H9 (cell line): Measurements from ENCODE around the gene WSCD1. TPM values are rescaled to one million over a fixed set of nuclear protein-coding genes. Genes with fewer than 3 reads are reported as not detected.

Experiments used
- DNase-seq: peaks from one replicate; pipeline ENCODE4 v3.0.0-alpha.2; 2017
- H2AFZ ChIP-seq: one replicate; pipeline ENCODE4 v1.6.1; 2013; ENCODE audit warnings: mild to moderate bottlenecking, low read length, control low read depth, moderate library complexity
- H2AK5ac ChIP-seq: 2 replicates; pipeline ENCODE4 v1.6.1; 2013; ENCODE audit warnings: low read length, control low read depth, mixed read lengths; ENCODE audit not compliant: insufficient read length
- H2BK120ac ChIP-seq: one replicate; pipeline ENCODE4 v1.6.1; 2013; ENCODE audit warnings: low read depth, mild to moderate bottlenecking, low read length, control low read depth, inconsistent platforms; ENCODE audit not compliant: poor library complexity, severe bottlenecking
- H2BK12ac ChIP-seq: 2 replicates; pipeline ENCODE4 v1.6.1; 2013; ENCODE audit warnings: low read length, control low read depth, mixed read lengths, low read depth; ENCODE audit not compliant: insufficient read length
- H2BK15ac ChIP-seq: 2 replicates; pipeline ENCODE4 v1.6.1; 2013; ENCODE audit warnings: low read depth, low read length, control low read depth
- H2BK20ac ChIP-seq: one replicate; pipeline ENCODE4 v1.6.1; 2013; ENCODE audit warnings: low read depth, mild to moderate bottlenecking, low read length, control low read depth, inconsistent platforms; ENCODE audit not compliant: poor library complexity, severe bottlenecking
- H2BK5ac ChIP-seq: 2 replicates; pipeline ENCODE4 v1.6.1; 2013; ENCODE audit warnings: low read length, control low read depth, mixed read lengths; ENCODE audit not compliant: insufficient read length
- H3K14ac ChIP-seq: 2 replicates; pipeline ENCODE4 v1.6.1; 2013; ENCODE audit warnings: low read length, control low read depth; ENCODE audit not compliant: insufficient read depth
- H3K18ac ChIP-seq: 2 replicates; pipeline ENCODE4 v1.6.1; 2013; ENCODE audit warnings: low read depth, mild to moderate bottlenecking, mixed read lengths, low read length, control low read depth; ENCODE audit not compliant: insufficient read length
- H3K23ac ChIP-seq: 2 replicates; pipeline ENCODE4 v1.6.1; 2013; ENCODE audit warnings: low read length, control low read depth, mixed read lengths, low read depth; ENCODE audit not compliant: insufficient read length
- H3K23me2 ChIP-seq: 2 replicates; pipeline ENCODE4 v1.6.1; 2013; ENCODE audit warnings: low read depth, mild to moderate bottlenecking, mixed read lengths, low read length, control low read depth; ENCODE audit not compliant: insufficient read length, poor library complexity, severe bottlenecking
- H3K27ac ChIP-seq: 2 replicates; pipeline ENCODE4 v1.5.1; 2013; ENCODE audit warnings: low read length, control low read depth, mixed read lengths, low read depth; ENCODE audit not compliant: insufficient read length
- H3K27me3 ChIP-seq: 2 replicates; pipeline ENCODE4 v1.6.1; 2013; ENCODE audit warnings: low read length, control low read depth, inconsistent platforms; ENCODE audit not compliant: insufficient read depth
- H3K4ac ChIP-seq: 2 replicates; pipeline ENCODE4 v1.6.1; 2013; ENCODE audit warnings: low read depth, mild to moderate bottlenecking, control low read depth, inconsistent platforms, low read length, moderate library complexity
- H3K4me1 ChIP-seq: 2 replicates; pipeline ENCODE4 v1.6.1; 2013; ENCODE audit warnings: low read length, control low read depth, inconsistent platforms; ENCODE audit not compliant: insufficient read depth
- H3K4me2 ChIP-seq: 2 replicates; pipeline ENCODE4 v1.6.1; 2013; ENCODE audit warnings: low read length, control low read depth, mixed read lengths; ENCODE audit not compliant: insufficient read length, insufficient read depth
- H3K56ac ChIP-seq: 2 replicates; pipeline ENCODE4 v1.6.1; 2013; ENCODE audit warnings: low read depth, mild to moderate bottlenecking, mixed read lengths, low read length, control low read depth; ENCODE audit not compliant: insufficient read length
- H3K79me1 ChIP-seq: 2 replicates; pipeline ENCODE4 v1.6.1; 2013; ENCODE audit warnings: low read depth, mild to moderate bottlenecking, moderate library complexity, low read length, control low read depth, inconsistent platforms; ENCODE audit not compliant: insufficient read depth, poor library complexity, severe bottlenecking
- H3K79me2 ChIP-seq: 2 replicates; pipeline ENCODE4 v1.6.1; 2013; ENCODE audit warnings: low read length, control low read depth, inconsistent platforms; ENCODE audit not compliant: insufficient read depth
- H3K9ac ChIP-seq: 2 replicates; pipeline ENCODE4 v1.6.1; 2013; ENCODE audit warnings: low read length, control low read depth, mixed read lengths; ENCODE audit not compliant: insufficient read length; ENCODE audit errors: extremely low read depth
- H3K9me3 ChIP-seq: one replicate; pipeline ENCODE4 v1.6.1; 2013; ENCODE audit warnings: low read depth, low read length, inconsistent platforms; ENCODE audit not compliant: control insufficient read depth
- H3T11ph ChIP-seq: one replicate; pipeline ENCODE4 v1.6.1; 2013; ENCODE audit warnings: mild to moderate bottlenecking, low read length, control low read depth, inconsistent platforms
- H4K20me1 ChIP-seq: one replicate; pipeline ENCODE4 v1.6.1; 2013; ENCODE audit not compliant: control insufficient read depth, insufficient read length, insufficient read depth
- H4K5ac ChIP-seq: 2 replicates; pipeline ENCODE4 v1.6.1; 2013; ENCODE audit warnings: low read depth, mild to moderate bottlenecking, mixed read lengths, low read length, control low read depth; ENCODE audit not compliant: insufficient read length
- H4K8ac ChIP-seq: replicated peaks from 2 replicates; pipeline ENCODE4 v1.6.1; 2013; ENCODE audit warnings: low read length, control low read depth, mixed read lengths, low read depth; ENCODE audit not compliant: insufficient read length
- H4K91ac ChIP-seq: 2 replicates; pipeline ENCODE4 v1.6.1; 2013; ENCODE audit warnings: low read depth, mild to moderate bottlenecking, moderate library complexity, mixed read lengths, low read length, control low read depth; ENCODE audit not compliant: insufficient read length
- H3K27ac Mint-ChIP-seq, 3 experiments: 2 replicates in 2 of 3; 3 replicates in 1 of 3; pipeline ENCODE4 v1.8.0; 2020 to 2021; ENCODE audit warnings: mixed read lengths in 3 of 3, mild to moderate bottlenecking in 1 of 3, moderate library complexity in 1 of 3
- H3K27me3 Mint-ChIP-seq: 2 replicates; pipeline ENCODE4 v1.8.0; 2021; ENCODE audit warnings: low read depth, mild to moderate bottlenecking, moderate library complexity, mixed read lengths
- H3K36me3 Mint-ChIP-seq, 3 experiments: 2 replicates in 2 of 3; 3 replicates in 1 of 3; pipeline ENCODE4 v1.8.0; 2020 to 2021; ENCODE audit warnings: low read depth in 3 of 3, mixed read lengths in 3 of 3; ENCODE audit not compliant: insufficient read depth in 1 of 3
- H3K4me1 Mint-ChIP-seq, 2 experiments: 2 replicates each; pipeline ENCODE4 v1.8.0; 2020; ENCODE audit warnings: mixed read lengths in 2 of 2
- H3K4me3 Mint-ChIP-seq, 2 experiments: 2 replicates in 1 of 2; 3 replicates in 1 of 2; pipeline ENCODE4 v1.8.0; 2020 to 2021; ENCODE audit warnings: mild to moderate bottlenecking in 2 of 2, mixed read lengths in 2 of 2, moderate library complexity in 1 of 2
- H3K9me3 Mint-ChIP-seq, 2 experiments: 2 replicates in 1 of 2; 3 replicates in 1 of 2; pipeline ENCODE4 v1.8.0; 2020; ENCODE audit warnings: mild to moderate bottlenecking in 2 of 2, mixed read lengths in 2 of 2, moderate library complexity in 1 of 2
- CTCF ChIP-seq: fragments of 200-600 bp; sonication (generic); conservative IDR thresholded peaks from 3 replicates; pipeline ENCODE4 v1.8.0; 2021; ENCODE audit warnings: antibody characterized with exemption, mild to moderate bottlenecking
- WGBS: extraction: QIAGEN DNeasy Blood & Tissue Kit; methylation state at CpG from one replicate; pipeline ENCODE4 v1.1.7; 2013; ENCODE audit warnings: missing lambda C conversion rate, low lambda C conversion rate, mixed read lengths; ENCODE audit not compliant: insufficient read length; ENCODE audit errors: extremely low coverage; 5-methylcytosine and 5-hydroxymethylcytosine counted together
- total RNA-seq: library from RNA; stranded (reverse); gene quantifications from 2 replicates; pipeline ENCODE4 v1.2.1, GENCODE V29; 2021

The WSCD1 gene
- total RNA-seq, 1 experiment from 2014 or later: 33.6 TPM

GRCh38 chr17:6166492-6167179, 96.5 kb downstream of the WSCD1 start:
- no peak overlapping the region for H2BK120ac ChIP-seq
- no peak overlapping the region; a peak in 1 of 7 replicates for H3K27ac Mint-ChIP-seq
- H2AK5ac ChIP-seq: no peak overlapping the region
- peaks cover 15 to 21% (median 19%) of the 10 kb centered on the region in 3 experiments for H3K36me3 Mint-ChIP-seq
- no peaks in the 10 kb centered on the region for H3K79me1 ChIP-seq
- H2AFZ ChIP-seq: no peak overlapping the region
- H3K23me2 ChIP-seq: no peaks in the 10 kb centered on the region
- H3K4me1 ChIP-seq: peaks cover 3% of the 10 kb centered on the region; the same call in 1 of the 2 replicates
- H3K14ac ChIP-seq: no peak overlapping the region
- no peak overlapping the region for H3K18ac ChIP-seq
- H4K20me1 ChIP-seq: no peaks in the 10 kb centered on the region
- no peak overlapping the region for H3K23ac ChIP-seq
- no peak overlapping the region for H3K4me2 ChIP-seq
- no peak overlapping the region for H2BK15ac ChIP-seq
- H2BK20ac ChIP-seq: no peak overlapping the region
- H4K5ac ChIP-seq: no peak overlapping the region
- H3K9me3 ChIP-seq: no peaks in the 10 kb centered on the region
- no peak overlapping the region for H4K8ac ChIP-seq
- no peak overlapping the region for H3T11ph ChIP-seq
- H3K27ac ChIP-seq: no peak overlapping the region
- no peak overlapping the region for H2BK5ac ChIP-seq
- H4K91ac ChIP-seq: no peak overlapping the region
- H3K9me3 Mint-ChIP-seq: peaks cover 14 to 18% of the 10 kb centered on the region in 2 experiments; a peak in 4 of 5 replicates
- H3K4ac ChIP-seq: no peak overlapping the region
- peak; percentile 20 for DNase-seq
- no peaks in the 10 kb centered on the region; the same call in none of the 2 replicates for H3K27me3 Mint-ChIP-seq
- H3K4me1 Mint-ChIP-seq: peaks cover 27 to 28% of the 10 kb centered on the region in 2 experiments
- no peak overlapping the region for H3K9ac ChIP-seq
- no peak overlapping the region for H2BK12ac ChIP-seq
- H3K27me3 ChIP-seq: no peaks in the 10 kb centered on the region
- no peak for TF ChIP-seq CTCF
- no CpG with 5 or more reads among the region's 6 CpGs for WGBS
- H3K4me3 Mint-ChIP-seq: no peak overlapping the region
- no peaks in the 10 kb centered on the region for H3K79me2 ChIP-seq
- no peak overlapping the region for H3K56ac ChIP-seq
